Calu3 (cell line): Measurements from ENCODE around the gene SEMA6B. TPM values are rescaled to one million over a fixed set of nuclear protein-coding genes. Genes with fewer than 3 reads are reported as not detected.

Experiments
- BruUV-seq: library from RNA; stranded (reverse); fragments of 400-500 nt; replicated peaks from 2 replicates; lab custom pipeline; 2021; lab: Mats Ljungman, UMichigan
- CTCF ChIA-PET: fragments of 300-600 bp; sonication (Branson Sonifier 250); formaldehyde crosslinking; loops from one replicate; lab custom pipeline; 2022; ENCODE audit warnings: antibody characterized with exemption; lab: Charles Lee
- DNase-seq: peaks from one replicate; pipeline ENCODE4 v3.0.0; 2022
- H3K27ac Mint-ChIP-seq: one replicate; pipeline ENCODE4 v1.8.0; 2022; ENCODE audit warnings: mixed read lengths; ENCODE audit not compliant: unreplicated experiment
- H3K27me3 Mint-ChIP-seq: one replicate; pipeline ENCODE4 v1.8.0; 2022; ENCODE audit warnings: mixed read lengths; ENCODE audit not compliant: unreplicated experiment
- H3K36me3 Mint-ChIP-seq: one replicate; pipeline ENCODE4 v1.8.0; 2022; ENCODE audit warnings: mild to moderate bottlenecking, moderate library complexity, mixed read lengths; ENCODE audit not compliant: insufficient read depth, unreplicated experiment
- H3K4me1 Mint-ChIP-seq: one replicate; pipeline ENCODE4 v1.8.0; 2022; ENCODE audit warnings: mild to moderate bottlenecking, low read depth, mixed read lengths; ENCODE audit not compliant: unreplicated experiment
- H3K4me3 Mint-ChIP-seq: one replicate; pipeline ENCODE4 v1.8.0; 2022; ENCODE audit warnings: mild to moderate bottlenecking, low read depth, moderate library complexity, mixed read lengths; ENCODE audit not compliant: unreplicated experiment
- H3K9me3 Mint-ChIP-seq: one replicate; pipeline ENCODE4 v1.8.0; 2022; ENCODE audit warnings: low read depth, mixed read lengths; ENCODE audit not compliant: unreplicated experiment
- CTCF ChIP-seq: fragments of 200-600 bp; IDR thresholded peaks from one replicate; pipeline ENCODE4 v1.8.0; 2022; ENCODE audit warnings: antibody characterized with exemption; ENCODE audit not compliant: unreplicated experiment
- intact Hi-C: fragments of 100-400 bp; cut with micrococcal nuclease; formaldehyde crosslinking; loops from one replicate; pipeline ENCODE4 v1.10.0; 2022; ENCODE audit not compliant: unreplicated experiment
- total RNA-seq: library from RNA; stranded (reverse); gene quantifications from 2 replicates; pipeline ENCODE4 v1.2.3, GENCODE V29; 2022

SEMA6B gene
- total RNA-seq, 1 experiment from 2014 or later = 0.21 TPM

- peaks cover 11% of the 10 kb centered on the region for H3K36me3 Mint-ChIP-seq
- H3K4me1 Mint-ChIP-seq = peaks cover 16% of the 10 kb centered on the region
- TF ChIP-seq CTCF = no peak
- no peak overlapping the region for H3K4me3 Mint-ChIP-seq
- BruUV-seq = no TSS peak
- no peak for DNase-seq
- no peaks in the 10 kb centered on the region for H3K9me3 Mint-ChIP-seq
- intact Hi-C loops = no loop called here
- no peak overlapping the region for H3K27ac Mint-ChIP-seq
- no peaks in the 10 kb centered on the region for H3K27me3 Mint-ChIP-seq
- CTCF ChIA-PET = interaction anchor here (1.0 kb wide), 1 partner anchor 15 kb away, joined by 5 read pairs; no protein-coding TSS in a partner anchor
These were observed 18.2 kb downstream of the SEMA6B start for GRCh38 chr19:4541114-4541805.

DNA sequence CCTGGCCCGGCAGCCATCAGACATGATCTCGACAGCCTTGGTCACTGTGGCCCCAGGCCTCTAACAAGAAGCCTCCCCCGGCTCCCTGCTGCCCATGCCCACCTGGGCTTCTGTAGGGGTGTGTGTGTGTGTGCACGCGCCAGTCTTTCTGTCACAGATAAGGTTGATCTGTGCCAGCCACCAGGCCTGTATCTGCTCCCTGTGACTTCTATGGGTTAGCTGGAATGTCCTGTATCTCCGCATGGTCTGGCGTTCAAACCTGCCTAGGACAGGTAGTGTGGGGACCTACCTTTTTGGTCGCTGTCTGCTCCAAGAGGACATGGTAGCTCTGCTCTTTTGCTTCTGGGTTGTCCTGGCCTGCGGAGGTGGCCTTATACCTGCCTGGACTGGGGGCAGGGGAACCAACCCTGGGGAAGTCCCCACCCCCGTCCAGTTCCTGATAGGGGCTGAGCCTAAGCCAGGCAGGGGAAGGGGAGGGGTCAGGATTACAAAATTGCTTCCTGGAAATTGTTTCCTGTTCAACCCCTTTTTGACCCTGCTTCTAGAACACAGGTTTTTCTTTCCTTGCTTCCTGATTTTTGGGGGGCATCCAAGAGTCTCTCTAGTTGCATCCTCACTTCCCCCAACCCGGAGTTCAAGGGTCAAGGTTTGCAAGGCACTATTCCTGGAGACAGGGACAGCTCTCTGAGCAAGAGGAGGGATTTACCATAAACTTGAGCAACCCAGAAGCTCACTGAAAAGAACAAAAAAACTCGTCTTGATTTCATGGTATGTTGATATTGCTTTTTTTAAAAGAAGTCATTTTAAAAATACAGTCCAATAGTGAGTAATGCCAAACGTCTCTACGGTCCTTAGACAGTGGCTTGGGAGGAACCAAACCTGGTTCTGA lies 19.5 kb downstream of the SEMA6B start, which contains the start of gene LRG1:
TSS of gene LRG1 (minus strand) at position 344 of the 889 bp plus-strand sequence. CDS start at position 321, 23 bp downstream.
- Mint-ChIP-seq H3K4me3 (peak within 1 kb of the TSS; percentile 86), H3K27ac (peak within 1 kb of the TSS; percentile 77), H3K36me3 (peaks cover 17% of the 10 kb centered on the region), H3K4me1 (peaks cover 24% of the 10 kb centered on the region), H3K9me3 (no peaks in the 10 kb centered on the region), H3K27me3 (no peaks in the 10 kb centered on the region)
- TSS peak; percentile 75 for BruUV-seq
- DNase-seq = peak; percentile 83
- CTCF ChIA-PET = interaction anchor here (0.7 kb wide), 1 partner anchor 146 kb away, joined by 3 read pairs; no protein-coding TSS in a partner anchor
- intact Hi-C loops = no loop called here
- TF ChIP-seq CTCF = no peak

DNA sequence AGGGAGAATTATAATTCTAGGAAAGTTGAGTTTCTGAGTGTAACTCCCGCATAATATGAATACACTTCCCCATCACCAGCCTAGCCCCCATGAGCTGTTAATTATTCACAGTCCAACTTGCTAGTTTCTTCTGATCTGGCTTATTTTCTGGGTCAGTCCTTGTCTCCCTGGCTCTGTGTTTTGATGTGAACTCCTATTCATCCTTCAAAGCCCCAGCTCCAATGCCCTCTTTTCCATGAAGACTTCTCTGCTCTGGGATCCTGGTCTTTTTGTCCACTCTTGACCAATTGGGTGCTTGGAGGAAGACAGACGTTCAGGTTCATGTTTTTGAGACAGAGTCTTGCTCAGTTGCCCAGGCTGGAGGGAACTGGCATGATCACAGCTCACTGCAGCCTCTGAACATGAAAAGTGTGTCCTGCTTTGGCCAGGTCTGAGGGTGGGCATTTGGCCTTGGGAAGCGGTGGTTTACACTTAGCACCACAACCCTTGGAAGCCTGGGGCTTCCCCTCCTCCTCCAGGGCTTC lies 20.3 kb downstream of the SEMA6B start:
- H3K4me3 Mint-ChIP-seq = peak overlapping the region; percentile 86
- H3K9me3 Mint-ChIP-seq = no peaks in the 10 kb centered on the region
- intact Hi-C loops = no loop called here
- H3K27ac Mint-ChIP-seq = peak overlapping the region; percentile 77
- no peak for TF ChIP-seq CTCF
- BruUV-seq = TSS peak; percentile 65
- no peak for DNase-seq
- H3K36me3 Mint-ChIP-seq = peaks cover 17% of the 10 kb centered on the region
- peaks cover 24% of the 10 kb centered on the region for H3K4me1 Mint-ChIP-seq
- no peaks in the 10 kb centered on the region for H3K27me3 Mint-ChIP-seq
- CTCF ChIA-PET = no interaction called here

GRCh38 chr19:4538601-4538954 lies 20.9 kb downstream of the SEMA6B start:
- H3K9me3 Mint-ChIP-seq = no peaks in the 10 kb centered on the region
- peak overlapping the region; percentile 86 for H3K4me3 Mint-ChIP-seq
- DNase-seq = no peak
- peaks cover 17% of the 10 kb centered on the region for H3K36me3 Mint-ChIP-seq
- no TSS peak for BruUV-seq
- TF ChIP-seq CTCF = no peak
- H3K27ac Mint-ChIP-seq = no peak overlapping the region
- intact Hi-C loops = no loop called here
- CTCF ChIA-PET = interaction anchor here (0.6 kb wide), 1 partner anchor 13 kb away, joined by 4 read pairs; no protein-coding TSS in a partner anchor
- peaks cover 24% of the 10 kb centered on the region for H3K4me1 Mint-ChIP-seq
- H3K27me3 Mint-ChIP-seq = no peaks in the 10 kb centered on the region
